ENCODE data around the gene SETD1B. TPM values are rescaled to one million over a fixed set of nuclear protein-coding genes. Genes with fewer than 3 reads are reported as not detected.

SETD1B gene
- total RNA-seq, 4 donors from 2014 or later, result 3.7 to 10.4 (median 6.6) TPM

DNA sequence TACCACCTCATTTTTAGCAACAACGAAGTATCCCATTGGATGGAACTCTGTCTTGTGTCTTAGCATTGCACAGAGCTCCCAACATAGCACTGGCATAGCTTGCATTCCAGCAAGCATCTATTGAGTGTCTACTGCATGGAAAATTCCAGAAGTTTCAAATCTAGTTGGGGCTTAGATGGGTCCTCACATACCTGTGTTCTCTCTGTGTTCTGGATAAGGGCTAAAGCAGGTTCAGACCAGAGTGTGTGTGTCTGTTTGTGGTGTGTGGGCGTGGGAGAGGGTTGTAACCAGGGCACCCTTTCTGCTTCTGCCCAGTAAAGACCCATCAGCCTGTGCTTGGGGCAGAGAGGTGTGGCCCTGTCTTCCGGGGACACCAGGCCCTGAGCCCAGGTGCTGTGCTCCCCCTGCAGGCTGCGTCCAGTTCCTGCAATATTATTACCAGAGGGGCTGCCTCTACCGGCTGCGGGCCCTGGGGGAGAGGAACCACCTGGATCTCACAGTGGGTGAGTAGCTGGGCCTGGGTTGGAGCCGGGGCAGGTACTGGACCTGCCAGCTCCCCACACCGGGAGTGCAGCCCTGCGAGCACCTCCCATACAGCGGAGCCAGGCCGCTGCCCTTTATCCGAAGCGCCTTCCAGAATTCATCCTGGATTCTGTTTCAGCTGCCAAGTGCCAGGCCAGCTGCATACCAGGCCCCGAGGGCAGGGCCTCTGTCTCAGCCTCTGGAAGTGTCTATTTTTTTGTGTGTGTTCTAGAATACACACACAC lies 30.6 kb upstream of the SETD1B start:
- peak; percentile 65 for ATAC-seq (ENCODE audit: low FRiP score)

DNA sequence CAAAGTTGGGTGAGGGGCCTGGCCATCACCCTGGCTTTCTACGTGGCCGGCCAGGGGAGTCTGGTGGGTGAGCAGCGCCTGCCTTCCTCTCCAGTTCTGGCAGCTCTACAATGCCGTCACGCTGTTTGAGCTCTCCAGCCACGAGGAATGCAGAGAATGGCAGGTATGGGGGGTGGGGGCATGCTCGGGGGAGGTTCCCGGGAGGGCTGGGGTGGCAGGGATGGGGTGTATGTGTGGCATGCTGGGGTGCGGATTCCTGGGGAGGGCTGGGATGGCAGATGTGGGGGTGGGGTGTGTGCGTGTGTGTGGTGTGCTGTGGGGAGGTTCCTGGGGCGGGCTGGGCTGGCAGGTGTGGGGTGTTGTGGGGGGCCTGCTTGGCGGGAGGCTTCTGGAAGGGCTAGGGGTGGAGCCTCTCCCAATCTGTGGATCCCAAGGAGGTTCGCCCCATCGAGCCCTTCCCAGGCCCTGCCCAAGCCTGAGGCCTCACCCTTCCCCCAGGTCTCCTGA lies 28.8 kb upstream of the SETD1B start:
- no peak for DNase-seq (ENCODE audit: low spot score)
- no peak for ATAC-seq (ENCODE audit: low FRiP score)
- TF ChIP-seq, protein P1, sequence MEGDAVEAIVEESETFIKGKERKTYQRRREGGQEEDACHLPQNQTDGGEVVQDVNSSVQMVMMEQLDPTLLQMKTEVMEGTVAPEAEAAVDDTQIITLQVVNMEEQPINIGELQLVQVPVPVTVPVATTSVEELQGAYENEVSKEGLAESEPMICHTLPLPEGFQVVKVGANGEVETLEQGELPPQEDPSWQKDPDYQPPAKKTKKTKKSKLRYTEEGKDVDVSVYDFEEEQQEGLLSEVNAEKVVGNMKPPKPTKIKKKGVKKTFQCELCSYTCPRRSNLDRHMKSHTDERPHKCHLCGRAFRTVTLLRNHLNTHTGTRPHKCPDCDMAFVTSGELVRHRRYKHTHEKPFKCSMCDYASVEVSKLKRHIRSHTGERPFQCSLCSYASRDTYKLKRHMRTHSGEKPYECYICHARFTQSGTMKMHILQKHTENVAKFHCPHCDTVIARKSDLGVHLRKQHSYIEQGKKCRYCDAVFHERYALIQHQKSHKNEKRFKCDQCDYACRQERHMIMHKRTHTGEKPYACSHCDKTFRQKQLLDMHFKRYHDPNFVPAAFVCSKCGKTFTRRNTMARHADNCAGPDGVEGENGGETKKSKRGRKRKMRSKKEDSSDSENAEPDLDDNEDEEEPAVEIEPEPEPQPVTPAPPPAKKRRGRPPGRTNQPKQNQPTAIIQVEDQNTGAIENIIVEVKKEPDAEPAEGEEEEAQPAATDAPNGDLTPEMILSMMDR (IDR thresholded peaks at IDR 0.05), result no peak

More for the DNA sequence above, 30.6 kb upstream of the SETD1B start:
- TF ChIP-seq, protein P1 (IDR thresholded peaks at IDR 0.05), result peak in 1 of 3 donors; percentile 18
- DNase-seq (ENCODE audit: low spot score), result no peak

DNA sequence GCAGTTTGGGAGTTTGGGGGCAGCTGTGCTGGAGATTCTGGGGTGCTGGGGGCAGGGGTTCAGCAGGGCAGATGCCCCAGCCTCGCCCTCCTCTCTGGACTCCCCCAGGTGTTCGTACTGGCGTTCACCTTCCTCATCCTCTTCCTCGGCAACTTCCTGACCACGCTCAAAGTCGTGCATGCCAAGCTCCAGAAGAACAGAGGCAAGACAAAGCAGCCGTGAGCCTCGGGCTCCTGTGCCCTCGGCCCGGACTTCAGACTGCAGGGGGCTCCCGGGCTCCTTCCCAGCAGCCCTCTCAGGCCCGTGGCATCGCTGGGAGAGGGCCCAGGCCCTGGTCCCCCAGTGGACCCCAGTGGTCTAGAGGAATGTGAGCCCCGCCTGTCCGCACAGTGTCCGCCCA lies 28.3 kb upstream of the SETD1B start:
- DNase-seq (ENCODE audit: low spot score) (no peak), ATAC-seq (ENCODE audit: low FRiP score) (no peak)
- TF ChIP-seq, protein P1 (IDR thresholded peaks at IDR 0.05), result no peak

DNA sequence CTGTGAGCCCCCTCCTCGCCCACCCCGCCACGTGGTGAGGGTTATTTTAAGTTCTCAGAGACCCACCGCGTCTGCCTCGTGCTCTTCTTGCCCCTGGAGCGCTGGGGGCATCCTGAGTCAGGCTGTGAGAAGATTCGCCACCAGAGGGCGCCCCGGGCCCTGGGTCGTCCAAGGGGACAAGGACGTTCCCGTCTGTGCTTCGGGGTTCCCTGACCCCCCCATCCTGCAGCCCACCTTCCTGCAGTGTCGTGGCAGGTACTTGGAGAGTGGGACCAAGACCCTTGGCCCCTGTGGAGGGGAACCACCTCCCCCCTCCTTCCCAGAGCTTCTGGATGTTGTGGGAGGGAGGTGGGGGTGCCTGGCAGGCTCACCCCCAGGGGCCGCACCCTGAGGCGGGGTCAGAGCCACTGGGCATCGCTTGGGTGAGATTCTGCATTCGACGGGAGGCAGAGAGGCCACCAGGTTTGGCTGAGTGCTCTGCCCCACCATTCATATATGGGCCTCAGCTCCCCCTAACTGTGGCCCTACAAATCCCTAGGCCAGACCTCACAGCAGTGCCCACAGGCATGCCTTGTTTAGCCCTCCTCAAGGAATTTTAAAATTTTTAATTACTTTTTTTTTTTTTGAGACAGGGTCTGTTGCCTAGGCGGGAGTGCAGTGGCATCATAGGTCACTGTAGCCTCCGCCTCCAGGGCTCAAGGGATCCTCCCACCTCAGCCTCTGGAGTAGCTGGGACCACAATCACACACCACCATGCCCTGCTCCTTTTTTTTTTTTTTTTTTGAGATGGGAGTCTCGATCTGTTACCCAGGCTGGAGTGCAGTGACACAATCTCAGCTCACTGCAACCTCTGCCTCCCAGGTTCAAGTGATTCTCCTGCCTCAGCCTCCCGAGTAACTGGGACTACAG lies 27.4 kb upstream of the SETD1B start:
- TF ChIP-seq, protein P1 (IDR thresholded peaks at IDR 0.05), result peak in 1 of 3 donors; percentile 8
- DNase-seq (ENCODE audit: low spot score), result peak; percentile 96
- ATAC-seq (ENCODE audit: low FRiP score), result no peak

DNA sequence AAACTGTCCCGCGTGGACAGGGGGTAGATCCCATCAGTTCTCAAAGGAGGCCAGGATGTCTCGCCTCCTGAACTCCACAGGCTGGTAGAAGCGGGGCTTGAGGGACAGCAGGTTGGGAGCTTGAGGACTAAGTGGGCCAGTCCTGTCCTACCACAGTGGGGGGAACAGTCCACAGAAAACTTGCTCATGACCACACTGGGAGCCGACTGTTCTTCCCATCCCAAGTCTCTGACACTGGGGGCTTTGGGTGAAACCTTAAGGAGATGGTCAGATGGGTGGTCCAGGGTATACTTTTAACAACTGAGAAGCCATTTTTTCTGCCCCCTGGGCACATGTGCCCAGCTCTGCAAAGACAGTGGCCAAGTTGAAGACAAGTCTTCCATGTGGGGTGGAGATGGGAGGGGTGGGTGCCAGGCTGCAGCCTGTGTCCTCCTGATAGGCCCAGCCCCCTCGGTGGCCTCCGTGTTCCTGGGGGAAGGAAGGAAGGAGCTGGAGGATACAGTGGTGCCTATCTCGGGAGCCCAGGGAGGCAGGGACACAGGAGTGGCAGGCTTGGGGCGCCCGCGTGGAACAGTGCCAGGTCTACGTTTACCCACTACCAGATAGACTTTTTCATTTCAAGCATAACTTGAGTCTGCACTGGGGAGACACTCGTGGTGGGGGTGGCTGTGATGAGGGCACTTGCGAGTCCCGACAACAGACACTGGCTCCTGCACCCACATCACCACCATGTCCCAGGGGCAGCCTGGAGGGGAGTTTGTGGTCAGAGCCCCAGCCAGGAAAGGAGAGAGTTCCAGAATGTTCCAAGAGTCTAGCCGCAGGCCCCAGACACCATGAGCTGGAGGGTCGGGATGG lies 25.0 kb upstream of the SETD1B start:
- TF ChIP-seq, protein P1 (IDR thresholded peaks at IDR 0.05), result no peak
- DNase-seq (ENCODE audit: low spot score) (no peak), ATAC-seq (ENCODE audit: low FRiP score) (no peak)

DNA sequence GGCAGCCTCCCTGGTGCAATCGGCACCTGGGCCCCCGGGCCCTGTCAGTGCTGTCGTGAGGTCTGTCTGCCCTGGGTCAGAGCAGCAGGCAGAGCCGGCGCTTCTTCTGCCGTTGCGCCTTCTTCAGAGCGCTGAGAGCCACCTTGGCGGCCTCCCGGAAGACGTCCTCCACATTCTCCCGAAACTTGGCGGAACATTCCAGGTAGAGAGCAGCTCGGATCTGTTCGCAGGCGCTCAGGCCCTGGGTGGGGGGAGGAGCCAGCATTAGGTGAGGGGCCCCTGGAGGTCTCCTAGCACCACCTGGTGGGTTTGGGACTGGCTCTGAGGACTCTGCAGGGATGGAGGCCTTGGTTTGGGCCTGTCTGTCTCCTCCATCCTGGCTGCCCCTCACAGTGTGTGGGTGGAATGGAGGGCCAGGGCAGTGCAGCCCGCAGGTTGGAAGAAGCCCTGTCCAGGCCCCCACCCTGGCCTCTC lies 24.4 kb upstream of the SETD1B start:
- no peak for ATAC-seq (ENCODE audit: low FRiP score)
- TF ChIP-seq, protein P1 (IDR thresholded peaks at IDR 0.05), result no peak
- DNase-seq (ENCODE audit: low spot score), result no peak
